MG63 (cell line): ENCODE data around the gene SLC35D1. TPM values are rescaled to one million over a fixed set of nuclear protein-coding genes. Genes with fewer than 3 reads are reported as not detected.
"Not testable (repeated sequence)": the region's sequence is repeated elsewhere in the genome, so short reads cannot be mapped to it uniquely, and the experiment has no call there.

ENCODE experiments used
- DNase-seq: peaks from one replicate; pipeline ENCODE4 v3.0.0-alpha.2; 2020
- H3K27me3 ChIP-seq: fragments of 250-450 bp; sonication (Bioruptor Pico); 2 replicates; pipeline ENCODE4 v1.5.1; 2020; ENCODE audit warnings: mild to moderate bottlenecking, moderate library complexity
- H3K36me3 ChIP-seq: fragments of 250-450 bp; sonication (Bioruptor Pico); 2 replicates; pipeline ENCODE4 v1.5.1; 2020; ENCODE audit warnings: mild to moderate bottlenecking, moderate library complexity
- H3K4me3 ChIP-seq: fragments of 250-450 bp; sonication (Bioruptor Pico); 2 replicates; pipeline ENCODE4 v1.5.1; 2020; ENCODE audit warnings: mild to moderate bottlenecking, moderate library complexity
- H3K9me3 ChIP-seq: fragments of 250-450 bp; sonication (Bioruptor Pico); 2 replicates; pipeline ENCODE4 v1.5.1; 2020; ENCODE audit warnings: mild to moderate bottlenecking, moderate library complexity
- total RNA-seq: library from RNA; depleted of rRNA; stranded (reverse); fragments of >200 nt; shearing (Covaris generic); gene quantifications from 2 replicates; pipeline ENCODE4 v1.2.3, GENCODE V29; 2014; ENCODE audit warnings: low replicate concordance; rRNA removed

The SLC35D1 gene
- 4.1 and 4.3 TPM in 2 replicates for total RNA-seq

DNA sequence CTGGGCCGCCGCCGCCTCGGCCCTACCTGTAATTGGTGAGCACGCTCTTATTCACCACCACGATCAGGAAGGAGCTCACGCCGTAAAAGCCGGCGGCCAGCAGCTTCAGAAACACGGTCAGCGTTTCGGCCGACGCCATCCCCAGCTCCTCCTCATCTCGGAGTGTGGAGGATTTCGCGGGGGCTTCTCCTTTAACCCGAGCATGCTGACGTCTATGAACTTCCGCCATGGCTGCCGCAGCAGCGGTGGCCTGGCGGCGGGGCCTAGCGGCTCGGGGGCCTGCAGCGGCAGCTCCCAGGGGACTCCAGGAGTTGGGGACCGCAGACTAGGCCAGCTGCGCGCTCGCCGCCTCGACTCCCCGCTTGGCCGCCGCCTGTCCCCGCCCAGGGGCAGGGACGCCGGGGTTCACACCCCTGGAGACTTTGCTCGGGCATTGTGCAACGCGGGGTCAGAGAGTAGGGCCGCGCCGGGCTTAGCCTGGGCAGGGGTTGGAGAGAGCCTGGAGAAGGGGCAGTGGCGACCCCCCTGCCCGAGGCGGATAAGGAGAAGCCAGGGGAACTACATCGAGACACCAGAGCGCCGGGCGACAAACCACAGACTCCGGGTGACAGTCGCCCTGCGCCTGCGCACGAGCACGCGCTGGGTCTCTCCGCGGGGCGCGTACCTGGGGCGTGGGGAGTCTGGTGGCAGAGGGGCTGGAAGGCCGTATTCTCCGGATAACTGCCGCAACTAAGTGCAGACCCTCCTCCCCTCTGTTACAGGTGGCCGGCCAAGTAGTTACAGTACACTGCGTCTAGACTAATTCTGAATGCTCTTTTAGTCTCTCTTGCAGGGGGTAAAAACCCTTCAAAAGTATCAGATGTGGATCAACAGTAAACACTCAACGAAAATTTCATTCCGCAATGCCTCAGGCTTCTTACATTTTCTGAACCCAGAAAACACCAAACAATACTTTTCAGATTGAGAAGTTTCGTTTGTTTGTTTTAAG lies at the start of gene SLC35D1:
Gene SLC35D1, minus strand, starts transcription at position 364 of the 988 bp plus-strand sequence. Its CDS starts 135 bp downstream, at position 229.
- peak; percentile 59 for DNase-seq
- H3K36me3 ChIP-seq: peaks cover 18% of the 10 kb centered on the region
- H3K9me3 ChIP-seq: no peaks in the 10 kb centered on the region
- H3K4me3 ChIP-seq: peak within 1 kb of the TSS; percentile 70
- H3K27me3 ChIP-seq: no peaks in the 10 kb centered on the region

DNA sequence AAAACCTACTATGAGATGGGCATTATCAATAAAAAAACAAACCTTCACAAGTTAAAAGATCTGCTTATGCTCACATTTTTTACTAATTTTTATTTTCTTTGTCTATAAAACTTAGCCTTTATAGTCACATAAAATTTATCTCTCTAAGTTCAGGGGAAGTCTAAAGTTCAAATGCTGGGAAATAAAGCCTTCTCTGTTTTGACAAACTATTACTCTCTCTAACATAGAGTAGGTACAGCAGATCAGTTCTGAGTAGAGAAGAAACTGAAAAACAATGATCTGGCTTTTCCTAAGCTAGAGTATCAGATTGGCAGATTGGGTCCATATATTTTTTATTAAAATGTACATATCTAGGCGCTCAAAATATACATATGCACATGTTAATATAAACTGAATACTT lies 49.6 kb upstream of the SLC35D1 start:
- no peak for DNase-seq

DNA sequence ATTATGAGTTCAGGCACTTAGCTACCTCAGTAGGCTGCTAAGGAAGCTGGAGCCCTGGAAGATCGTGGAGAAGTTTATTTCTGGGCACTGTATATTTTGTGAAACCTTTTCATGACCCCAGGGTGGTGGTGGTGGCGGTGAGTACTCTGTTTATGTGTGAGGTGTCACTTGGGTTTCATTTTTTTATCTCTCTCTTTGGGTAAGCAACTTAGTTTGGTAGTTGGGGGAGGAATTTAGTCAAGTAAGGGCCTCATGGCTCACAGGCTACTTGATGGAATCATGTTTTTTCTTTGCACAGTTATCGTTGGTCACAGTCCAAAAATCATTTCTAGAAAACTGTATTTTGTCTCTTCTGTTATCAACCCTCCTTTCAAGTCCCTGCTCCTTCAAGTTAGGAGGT lies 46.9 kb upstream of the SLC35D1 start:
- no peak overlapping the region for H3K4me3 ChIP-seq
- no peak for DNase-seq

More for the DNA sequence above, 49.6 kb upstream of the SLC35D1 start:
- no peaks in the 10 kb centered on the region for H3K9me3 ChIP-seq
- H3K27me3 ChIP-seq: no peaks in the 10 kb centered on the region
- no peaks in the 10 kb centered on the region for H3K36me3 ChIP-seq
- no peak overlapping the region for H3K4me3 ChIP-seq

DNA sequence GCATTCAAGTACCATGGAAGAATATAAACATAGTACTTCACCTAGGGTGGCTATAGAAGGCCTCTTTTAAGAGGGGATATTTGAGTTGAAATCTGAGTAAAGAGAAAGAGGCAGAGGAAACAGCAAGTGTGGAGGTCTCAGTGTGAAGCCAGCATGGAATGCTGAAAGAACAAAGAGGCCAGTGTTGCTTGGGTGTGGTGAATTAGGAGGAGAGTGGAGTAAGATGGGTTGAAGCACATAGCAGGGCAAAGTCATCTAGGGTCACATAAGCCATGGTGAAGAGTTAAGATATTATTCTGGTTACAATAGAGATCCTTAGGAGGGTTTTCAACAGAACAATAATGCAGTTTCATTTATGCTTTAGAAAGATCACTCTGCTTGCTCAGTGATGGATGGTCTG lies 43.4 kb upstream of the SLC35D1 start:
- H3K36me3 ChIP-seq: no peaks in the 10 kb centered on the region
- no peak overlapping the region for H3K4me3 ChIP-seq
- no peaks in the 10 kb centered on the region for H3K9me3 ChIP-seq
- no peaks in the 10 kb centered on the region for H3K27me3 ChIP-seq
- DNase-seq: no peak

More for the DNA sequence above, 46.9 kb upstream of the SLC35D1 start:
- Histone ChIP-seq H3K9me3 (no peaks in the 10 kb centered on the region), H3K27me3 (no peaks in the 10 kb centered on the region), H3K36me3 (no peaks in the 10 kb centered on the region)

DNA sequence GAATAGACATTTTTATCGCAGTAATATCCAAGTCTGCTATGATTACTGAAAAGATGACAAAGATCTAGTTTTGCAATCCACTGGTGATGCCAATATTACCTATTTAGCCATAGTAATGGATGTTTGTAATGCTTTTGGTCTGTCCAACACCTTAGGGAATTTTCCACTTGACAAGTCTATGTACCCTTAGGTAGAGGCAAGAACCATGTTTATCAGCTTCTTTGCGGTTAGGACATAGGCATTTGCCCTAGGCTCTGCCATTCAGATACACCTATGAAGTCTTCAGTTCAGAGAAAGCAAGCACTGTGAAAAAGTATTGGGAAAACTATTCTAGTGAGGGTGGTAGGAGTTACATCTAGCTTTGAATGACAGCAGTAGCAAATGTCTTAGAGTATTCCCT lies 40.2 kb upstream of the SLC35D1 start:
- Histone ChIP-seq H3K36me3 (no peaks in the 10 kb centered on the region), H3K9me3 (no peaks in the 10 kb centered on the region), H3K4me3 (no peak overlapping the region), H3K27me3 (no peaks in the 10 kb centered on the region)
- DNase-seq: no peak

DNA sequence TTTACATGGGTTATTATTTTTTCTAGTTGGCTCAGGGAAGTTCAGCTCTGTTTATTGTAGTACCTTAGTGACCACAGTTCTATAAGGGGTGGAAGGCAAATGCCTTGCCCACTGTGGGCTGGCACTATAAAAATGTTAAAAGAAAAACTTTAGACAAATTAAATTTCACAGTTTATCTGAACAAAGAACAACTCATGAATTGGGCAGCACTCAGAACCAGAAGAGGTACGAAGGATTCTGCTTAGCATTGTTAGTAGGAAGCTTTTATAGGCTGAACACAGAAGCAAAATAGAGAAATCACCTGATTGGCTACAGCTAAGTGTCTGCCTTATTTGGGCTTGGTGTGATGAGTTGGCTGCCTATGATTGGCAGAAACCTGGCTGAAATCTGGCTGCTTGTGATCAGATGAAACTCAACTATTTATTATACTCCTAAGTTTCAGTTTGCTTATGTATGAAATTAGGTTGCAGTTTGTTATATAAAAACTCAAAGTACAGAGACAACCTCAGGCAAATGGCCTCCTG lies 35.8 kb upstream of the SLC35D1 start:
- DNase-seq: no peak
- Histone ChIP-seq H3K4me3 (no peak overlapping the region), H3K27me3 (no peaks in the 10 kb centered on the region), H3K36me3 (no peaks in the 10 kb centered on the region), H3K9me3 (no peaks in the 10 kb centered on the region)

DNA sequence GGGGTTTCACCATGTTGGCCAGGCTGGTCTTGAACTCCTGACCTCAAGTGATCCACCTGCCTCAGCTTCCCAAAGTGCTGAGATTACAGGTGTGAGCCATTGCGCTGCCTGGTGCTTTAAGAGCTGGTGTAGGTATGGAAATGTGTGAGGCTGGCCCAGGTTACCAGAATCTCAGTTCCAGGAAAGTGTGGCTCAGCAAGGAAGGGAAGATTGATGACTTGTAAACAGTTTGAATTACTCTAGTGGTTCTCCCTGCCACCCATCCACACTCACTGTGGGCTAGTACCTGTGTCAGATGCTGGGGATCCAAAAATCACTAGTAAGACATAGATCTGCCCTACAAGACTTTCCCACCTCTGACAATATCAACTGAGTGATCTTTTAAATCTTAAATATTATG lies 34.5 kb upstream of the SLC35D1 start:
- H3K36me3 ChIP-seq: no peaks in the 10 kb centered on the region
- no peak overlapping the region for H3K4me3 ChIP-seq
- no peak for DNase-seq
- no peaks in the 10 kb centered on the region for H3K27me3 ChIP-seq
- no peaks in the 10 kb centered on the region for H3K9me3 ChIP-seq

DNA sequence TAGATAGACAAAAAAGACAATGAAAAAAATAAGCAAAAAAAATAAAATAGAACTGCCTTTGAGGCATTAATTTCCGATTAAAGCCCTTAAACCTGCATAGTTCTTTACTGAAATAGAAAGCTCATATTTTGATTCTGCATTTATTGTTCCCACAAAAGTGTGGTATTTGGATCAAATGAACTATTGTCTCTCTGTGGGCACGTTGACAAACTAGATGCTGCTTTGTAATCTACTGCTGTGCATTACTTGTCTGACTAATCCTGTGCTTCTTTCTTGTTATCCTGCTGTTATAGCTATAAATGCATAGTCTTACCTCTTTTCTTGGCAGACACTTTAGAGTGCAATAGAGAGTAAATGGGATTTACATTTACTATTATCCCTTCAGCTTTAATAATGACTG lies 31.4 kb upstream of the SLC35D1 start:
- no peak for DNase-seq
- Histone ChIP-seq H3K36me3 (no peaks in the 10 kb centered on the region), H3K9me3 (no peaks in the 10 kb centered on the region), H3K4me3 (no peak overlapping the region), H3K27me3 (no peaks in the 10 kb centered on the region)

DNA sequence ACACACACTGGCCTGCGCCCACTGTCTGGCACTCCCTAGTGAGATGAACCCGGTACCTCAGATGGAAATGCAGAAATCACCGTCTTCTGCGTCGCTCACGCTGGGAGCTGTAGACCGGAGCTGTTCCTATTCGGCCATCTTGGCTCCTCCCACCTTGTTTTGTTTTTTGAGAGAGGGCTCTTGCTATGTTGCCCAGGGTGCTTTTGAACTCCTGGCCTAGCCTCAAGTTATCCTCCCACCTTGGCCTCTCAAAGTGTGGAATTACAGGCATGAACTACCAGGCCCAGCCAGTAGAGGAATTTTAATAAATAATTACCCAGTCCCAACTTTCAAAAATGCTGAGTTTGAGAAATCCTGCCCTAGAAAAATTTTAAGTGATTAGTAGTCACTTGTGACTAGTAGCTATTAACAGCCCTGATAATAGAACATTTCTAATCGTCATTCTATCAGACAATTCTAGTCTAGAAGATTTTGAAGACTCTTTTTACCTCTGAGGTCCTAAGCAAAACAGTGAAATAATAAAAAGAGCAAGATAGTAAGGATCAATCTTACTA lies 30.9 kb upstream of the SLC35D1 start:
- no peak overlapping the region for H3K4me3 ChIP-seq
- no peaks in the 10 kb centered on the region for H3K9me3 ChIP-seq
- DNase-seq: no peak
- no peaks in the 10 kb centered on the region for H3K27me3 ChIP-seq
- H3K36me3 ChIP-seq: no peaks in the 10 kb centered on the region

DNA sequence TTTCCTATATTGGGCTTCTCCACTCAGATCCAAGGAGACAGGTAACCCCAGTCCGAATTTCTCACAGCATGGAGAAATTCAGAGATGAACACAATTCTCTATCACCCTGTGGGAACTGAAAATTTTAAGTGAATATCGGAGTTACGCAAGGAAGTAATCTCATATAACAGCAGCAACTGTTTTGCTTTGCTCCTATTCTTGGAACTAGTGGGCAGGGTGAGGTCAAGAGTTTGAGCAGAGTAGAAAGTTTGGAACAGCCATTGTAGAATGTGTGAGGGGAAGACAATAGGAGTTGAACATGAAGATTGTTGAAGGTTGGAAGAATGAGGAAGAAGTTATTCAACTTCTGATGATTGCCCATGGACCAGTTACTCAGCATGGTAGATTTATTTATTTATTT lies 24.3 kb upstream of the SLC35D1 start:
- Histone ChIP-seq H3K9me3 (no peaks in the 10 kb centered on the region), H3K4me3 (no peak overlapping the region), H3K27me3 (no peaks in the 10 kb centered on the region), H3K36me3 (no peaks in the 10 kb centered on the region)
- DNase-seq: no peak

DNA sequence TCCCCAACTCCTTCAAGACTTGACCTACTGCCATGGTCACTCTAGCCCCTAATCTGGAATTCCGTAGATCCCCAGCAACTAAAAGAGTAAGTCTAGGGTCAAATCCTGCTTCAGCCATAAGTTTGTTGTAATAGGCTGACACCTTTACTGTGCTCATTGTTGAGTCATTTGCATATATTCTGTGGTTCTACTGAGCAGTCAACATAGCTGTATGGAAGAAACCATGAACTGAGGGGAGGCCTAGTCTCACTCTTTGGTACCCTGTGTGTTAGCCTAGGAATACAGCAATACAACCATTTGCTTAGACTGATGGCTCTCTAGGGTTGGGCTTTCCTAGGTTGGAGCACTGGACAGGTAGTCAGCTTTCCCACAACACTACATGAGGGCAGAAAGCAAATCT lies 23.6 kb upstream of the SLC35D1 start:
- no peaks in the 10 kb centered on the region for H3K9me3 ChIP-seq
- no peak for DNase-seq
- H3K36me3 ChIP-seq: no peaks in the 10 kb centered on the region
- H3K4me3 ChIP-seq: no peak overlapping the region
- no peaks in the 10 kb centered on the region for H3K27me3 ChIP-seq

DNA sequence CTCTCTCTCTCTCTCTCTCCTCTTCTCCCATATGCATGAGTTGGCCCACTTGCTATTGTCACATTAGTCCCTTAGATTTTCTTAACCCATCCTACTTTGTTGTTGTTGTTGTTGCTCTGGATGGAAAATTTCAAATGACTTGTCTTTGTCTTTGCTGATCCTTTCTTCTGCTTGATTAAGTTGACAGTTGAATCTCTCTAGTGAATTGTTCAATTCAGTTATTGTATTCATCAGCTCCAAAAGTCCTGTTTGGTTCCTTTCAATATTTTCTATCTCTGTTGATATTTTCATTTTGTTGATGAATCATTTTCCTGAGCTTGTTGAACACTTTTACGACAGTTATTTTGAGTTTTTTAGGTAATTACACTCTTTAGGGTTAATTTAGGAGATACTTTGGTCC lies 18.8 kb upstream of the SLC35D1 start:
- DNase-seq: no peak
- peaks cover 6% of the 10 kb centered on the region; the same call in 1 of the 2 replicates for H3K9me3 ChIP-seq
- H3K27me3 ChIP-seq: no peaks in the 10 kb centered on the region
- H3K36me3 ChIP-seq: no peaks in the 10 kb centered on the region
- no peak overlapping the region for H3K4me3 ChIP-seq

DNA sequence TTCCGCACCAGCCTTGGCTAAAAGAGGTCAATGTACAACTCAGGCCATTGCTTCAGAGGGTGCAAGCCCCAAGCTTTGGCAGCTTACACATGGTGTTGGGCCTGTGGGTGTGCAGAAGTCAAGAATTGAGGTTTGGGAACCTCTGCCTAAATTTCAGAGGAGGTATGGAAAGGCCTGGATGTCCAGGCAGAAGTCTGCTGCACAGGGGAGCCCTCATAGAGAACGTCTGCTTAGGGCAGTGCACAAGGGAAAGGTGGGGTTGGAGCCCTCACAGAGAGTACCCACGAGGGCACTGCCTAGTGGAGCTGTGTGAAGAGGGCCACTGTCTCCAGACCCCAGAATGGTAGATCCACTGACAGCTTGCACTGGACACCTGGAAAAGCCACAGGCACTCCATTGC lies 13.7 kb upstream of the SLC35D1 start:
- not testable (repeated sequence) for DNase-seq, H3K27me3 ChIP-seq, H3K9me3 ChIP-seq, H3K36me3 ChIP-seq, H3K4me3 ChIP-seq

DNA sequence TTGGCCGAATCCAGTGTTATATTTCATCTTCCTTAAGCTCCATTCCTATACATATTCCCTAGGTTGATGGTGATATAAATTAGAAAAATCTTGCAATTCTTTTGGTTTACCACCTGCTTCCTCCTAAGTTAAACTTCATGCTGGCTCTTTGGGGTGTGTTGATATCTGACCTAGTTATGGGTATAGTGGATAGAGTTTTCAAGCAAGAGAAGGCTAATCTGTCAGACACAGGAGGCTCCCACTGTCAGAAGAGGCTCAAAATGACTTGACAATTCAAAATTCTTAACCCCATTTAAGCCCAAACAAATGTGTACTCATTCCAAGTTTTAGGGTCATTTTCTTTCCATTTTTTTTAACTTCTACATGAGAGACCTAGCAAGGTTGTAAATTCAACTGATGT lies 8.5 kb upstream of the SLC35D1 start:
- H3K9me3 ChIP-seq: no peaks in the 10 kb centered on the region
- no peak for DNase-seq
- no peaks in the 10 kb centered on the region for H3K27me3 ChIP-seq
- no peak overlapping the region for H3K4me3 ChIP-seq
- H3K36me3 ChIP-seq: no peaks in the 10 kb centered on the region

DNA sequence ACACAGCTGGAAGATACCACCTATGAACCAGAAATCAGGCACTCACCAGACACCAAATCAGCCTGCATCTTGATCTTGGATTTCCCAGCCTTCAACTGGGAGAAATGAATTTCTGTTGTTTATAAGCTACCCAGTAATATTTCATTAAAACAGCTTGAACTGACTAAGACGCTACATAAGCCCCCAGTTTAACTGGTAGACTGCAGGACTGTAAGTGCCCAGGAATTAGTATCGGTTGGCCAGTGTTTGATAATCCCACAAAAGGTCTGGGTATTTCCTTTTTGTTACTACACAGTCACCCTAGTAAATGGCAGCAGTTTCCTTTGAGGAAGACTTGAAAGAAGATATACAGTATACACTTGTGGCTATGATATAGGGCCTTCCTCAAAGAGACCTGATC lies 7.3 kb upstream of the SLC35D1 start:
- H3K9me3 ChIP-seq: no peaks in the 10 kb centered on the region
- no peaks in the 10 kb centered on the region for H3K27me3 ChIP-seq
- no peak for DNase-seq
- H3K36me3 ChIP-seq: no peaks in the 10 kb centered on the region
- H3K4me3 ChIP-seq: no peak overlapping the region

DNA sequence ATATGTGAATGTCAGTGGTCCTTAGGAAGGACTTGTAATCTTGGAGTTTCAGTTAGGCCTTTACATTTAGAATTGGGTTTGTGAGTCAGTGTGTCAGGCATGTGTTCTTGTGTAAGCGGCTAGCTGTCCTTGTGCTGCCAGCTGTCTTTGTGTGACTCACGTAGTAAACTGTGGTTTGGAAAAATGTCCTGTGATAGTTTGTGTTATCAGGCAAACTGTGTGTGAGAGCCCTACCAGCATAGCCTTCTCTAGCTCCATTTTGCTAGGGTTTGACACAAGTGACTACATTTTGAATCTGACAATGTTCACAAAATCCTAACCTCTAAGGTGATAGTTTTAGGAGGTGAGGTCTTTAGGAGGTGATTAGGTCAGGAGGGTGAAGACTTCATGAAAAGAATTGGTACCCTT lies 6.9 kb upstream of the SLC35D1 start:
- DNase-seq: peak; percentile 83
- Histone ChIP-seq H3K4me3 (no peak overlapping the region), H3K27me3 (no peaks in the 10 kb centered on the region), H3K9me3 (no peaks in the 10 kb centered on the region), H3K36me3 (no peaks in the 10 kb centered on the region)

DNA sequence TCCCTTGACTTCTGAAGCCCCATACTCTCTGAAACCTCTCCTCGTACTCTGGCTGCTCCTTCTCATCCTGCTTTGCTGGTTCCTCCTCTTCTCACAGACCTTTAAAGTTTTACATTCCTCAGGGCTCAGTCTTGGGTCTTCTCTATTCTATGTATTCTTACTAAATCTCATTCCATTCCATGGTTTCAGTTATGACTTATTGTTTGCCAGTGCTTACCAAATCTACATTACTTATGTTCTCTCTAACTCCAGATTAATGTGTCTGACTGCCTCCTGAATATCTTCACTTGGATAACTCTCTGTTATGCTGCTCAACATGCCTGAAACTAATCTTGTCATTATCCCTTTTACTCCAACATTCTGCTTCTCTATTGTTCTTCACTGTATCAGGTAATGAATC lies 5.4 kb upstream of the SLC35D1 start:
- H3K9me3 ChIP-seq: no peaks in the 10 kb centered on the region
- no peak overlapping the region for H3K4me3 ChIP-seq
- no peaks in the 10 kb centered on the region for H3K27me3 ChIP-seq
- no peak for DNase-seq
- H3K36me3 ChIP-seq: no peaks in the 10 kb centered on the region

DNA sequence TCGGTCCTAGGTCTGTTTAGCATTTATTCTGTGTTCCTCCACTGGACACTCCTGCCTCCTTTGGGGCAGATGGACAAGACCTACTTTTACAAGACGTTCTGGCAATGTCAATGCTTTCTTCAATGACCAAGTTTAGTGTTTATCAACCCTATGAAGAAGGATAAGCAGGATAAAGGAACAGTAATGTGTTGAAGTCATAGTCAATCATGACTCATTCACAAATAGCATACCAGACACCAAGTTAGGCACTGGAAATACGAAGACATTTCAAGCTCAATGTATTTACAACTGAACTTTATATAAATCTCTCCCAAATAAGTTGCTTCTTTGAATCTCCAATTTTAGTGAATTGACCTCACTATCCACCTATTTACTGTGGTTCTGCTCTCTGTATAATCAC lies 4.8 kb upstream of the SLC35D1 start:
- no peak for DNase-seq

More for the DNA sequence above, 4.8 kb upstream of the SLC35D1 start:
- Histone ChIP-seq H3K36me3 (no peaks in the 10 kb centered on the region), H3K4me3 (no peak overlapping the region), H3K9me3 (no peaks in the 10 kb centered on the region), H3K27me3 (no peaks in the 10 kb centered on the region)
